HFFc6 (cell line): ENCODE measurements around the gene GCNT2. TPM values are rescaled to one million over a fixed set of nuclear protein-coding genes. Genes with fewer than 3 reads are reported as not detected.
A peak's percentile ranks its signal among the peaks of the same experiment; 100 is the strongest.

Experiments
- DNase-seq: peaks from one replicate; pipeline ENCODE4 v3.0.0-alpha.2; 2018
- H3K27ac Mint-ChIP-seq: 2 replicates; pipeline ENCODE4 v1.8.0; 2020; ENCODE audit warnings: mild to moderate bottlenecking, mixed read lengths
- H3K27me3 Mint-ChIP-seq: 2 replicates; pipeline ENCODE4 v1.8.0; 2021; ENCODE audit warnings: mild to moderate bottlenecking, moderate library complexity, mixed read lengths; ENCODE audit not compliant: insufficient read depth
- H3K36me3 Mint-ChIP-seq: 2 replicates; pipeline ENCODE4 v1.8.0; 2021; ENCODE audit warnings: low read depth, mixed read lengths
- H3K4me1 Mint-ChIP-seq: 2 replicates; pipeline ENCODE4 v1.8.0; 2020; ENCODE audit warnings: low read depth, mixed read lengths
- H3K4me3 Mint-ChIP-seq: 2 replicates; pipeline ENCODE4 v1.8.0; 2020; ENCODE audit warnings: mild to moderate bottlenecking, moderate library complexity, mixed read lengths
- H3K9me3 Mint-ChIP-seq: 2 replicates; pipeline ENCODE4 v1.8.0; 2020; ENCODE audit warnings: mild to moderate bottlenecking, mixed read lengths
- total RNA-seq, 6 experiments: library from RNA; stranded (reverse); fragmentation: NEBNext Ultra II Directional; extraction: Animal tissue kit (Norgen Biotek cat#: 25700); gene quantifications; 2 replicates in 1 of 6; 3 replicates in 5 of 6; pipeline ENCODE4 v1.2.3, GENCODE V29; 2021
- TF ChIP-seq, protein P1 (sequence below): fragments of 200-600 bp; sonication (generic); IDR thresholded peaks from 2 replicates; pipeline ENCODE4 v1.5.0; 2021; ENCODE audit warnings: antibody characterized with exemption, mild to moderate bottlenecking

GCNT2 gene
- total RNA-seq, 6 experiments from 2014 or later = 0.14 to 7.1 (median 5.7) TPM

DNA sequence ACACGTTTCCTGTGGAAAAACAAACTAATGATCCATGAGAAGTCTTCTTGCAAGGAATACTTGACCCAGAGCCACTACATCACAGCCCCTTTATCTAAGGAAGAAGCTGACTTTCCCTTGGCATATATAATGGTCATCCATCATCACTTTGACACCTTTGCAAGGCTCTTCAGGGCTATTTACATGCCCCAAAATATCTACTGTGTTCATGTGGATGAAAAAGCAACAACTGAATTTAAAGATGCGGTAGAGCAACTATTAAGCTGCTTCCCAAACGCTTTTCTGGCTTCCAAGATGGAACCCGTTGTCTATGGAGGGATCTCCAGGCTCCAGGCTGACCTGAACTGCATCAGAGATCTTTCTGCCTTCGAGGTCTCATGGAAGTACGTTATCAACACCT, 35.4 kb downstream of the GCNT2 start:
- TF ChIP-seq, protein P1, sequence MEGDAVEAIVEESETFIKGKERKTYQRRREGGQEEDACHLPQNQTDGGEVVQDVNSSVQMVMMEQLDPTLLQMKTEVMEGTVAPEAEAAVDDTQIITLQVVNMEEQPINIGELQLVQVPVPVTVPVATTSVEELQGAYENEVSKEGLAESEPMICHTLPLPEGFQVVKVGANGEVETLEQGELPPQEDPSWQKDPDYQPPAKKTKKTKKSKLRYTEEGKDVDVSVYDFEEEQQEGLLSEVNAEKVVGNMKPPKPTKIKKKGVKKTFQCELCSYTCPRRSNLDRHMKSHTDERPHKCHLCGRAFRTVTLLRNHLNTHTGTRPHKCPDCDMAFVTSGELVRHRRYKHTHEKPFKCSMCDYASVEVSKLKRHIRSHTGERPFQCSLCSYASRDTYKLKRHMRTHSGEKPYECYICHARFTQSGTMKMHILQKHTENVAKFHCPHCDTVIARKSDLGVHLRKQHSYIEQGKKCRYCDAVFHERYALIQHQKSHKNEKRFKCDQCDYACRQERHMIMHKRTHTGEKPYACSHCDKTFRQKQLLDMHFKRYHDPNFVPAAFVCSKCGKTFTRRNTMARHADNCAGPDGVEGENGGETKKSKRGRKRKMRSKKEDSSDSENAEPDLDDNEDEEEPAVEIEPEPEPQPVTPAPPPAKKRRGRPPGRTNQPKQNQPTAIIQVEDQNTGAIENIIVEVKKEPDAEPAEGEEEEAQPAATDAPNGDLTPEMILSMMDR = no peak
- no peak for DNase-seq
- Mint-ChIP-seq H3K4me3 (peak overlapping the region; percentile 90), H3K27ac (no peak overlapping the region; the same call in 1 of the 2 replicates), H3K27me3 (peaks cover 10% of the 10 kb centered on the region), H3K36me3 (no peaks in the 10 kb centered on the region; the same call in 1 of the 2 replicates), H3K9me3 (no peaks in the 10 kb centered on the region), H3K4me1 (peaks cover 54% of the 10 kb centered on the region)

DNA sequence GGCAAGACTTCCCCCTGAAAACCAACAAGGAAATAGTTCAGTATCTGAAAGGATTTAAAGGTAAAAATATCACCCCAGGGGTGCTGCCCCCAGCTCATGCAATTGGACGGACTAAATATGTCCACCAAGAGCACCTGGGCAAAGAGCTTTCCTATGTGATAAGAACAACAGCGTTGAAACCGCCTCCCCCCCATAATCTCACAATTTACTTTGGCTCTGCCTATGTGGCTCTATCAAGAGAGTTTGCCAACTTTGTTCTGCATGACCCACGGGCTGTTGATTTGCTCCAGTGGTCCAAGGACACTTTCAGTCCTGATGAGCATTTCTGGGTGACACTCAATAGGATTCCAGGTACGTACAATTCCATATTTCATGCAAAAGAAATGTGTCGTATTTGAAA, 35.8 kb downstream of the GCNT2 start:
- peaks cover 57% of the 10 kb centered on the region for H3K4me1 Mint-ChIP-seq
- H3K4me3 Mint-ChIP-seq = peak overlapping the region; percentile 90; the same call in 1 of the 2 replicates
- H3K27me3 Mint-ChIP-seq = peaks cover 11% of the 10 kb centered on the region
- no peaks in the 10 kb centered on the region; the same call in 1 of the 2 replicates for H3K36me3 Mint-ChIP-seq
- no peak for DNase-seq
- H3K27ac Mint-ChIP-seq = no peak overlapping the region
- H3K9me3 Mint-ChIP-seq = no peaks in the 10 kb centered on the region
- TF ChIP-seq, protein P1 = no peak

DNA sequence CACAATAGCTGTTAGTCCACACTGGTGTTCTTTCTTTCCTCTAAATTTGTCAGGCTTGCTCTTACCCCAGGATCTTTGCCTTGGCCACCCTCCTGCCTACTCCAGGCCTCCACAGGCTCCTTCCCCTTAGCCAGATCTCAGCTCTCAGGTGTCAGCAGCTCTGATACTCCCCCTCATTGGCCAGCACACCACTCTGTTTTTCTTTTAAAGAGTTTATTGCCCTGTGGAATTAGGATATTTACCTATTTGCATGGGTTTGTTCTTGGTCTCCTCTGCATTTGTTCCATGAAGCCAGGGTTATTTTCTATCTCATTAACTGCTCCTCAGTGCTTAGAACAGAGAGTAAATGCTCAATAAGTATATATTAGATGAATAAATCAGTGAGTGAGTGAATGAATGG, 36.8 kb downstream of the GCNT2 start:
- H3K4me1 Mint-ChIP-seq = peaks cover 53% of the 10 kb centered on the region
- H3K9me3 Mint-ChIP-seq = no peaks in the 10 kb centered on the region
- no peak overlapping the region for H3K27ac Mint-ChIP-seq
- TF ChIP-seq, protein P1 = no peak
- DNase-seq = no peak
- no peaks in the 10 kb centered on the region; the same call in 1 of the 2 replicates for H3K36me3 Mint-ChIP-seq
- peaks cover 11% of the 10 kb centered on the region for H3K27me3 Mint-ChIP-seq
- H3K4me3 Mint-ChIP-seq = no peak overlapping the region

DNA sequence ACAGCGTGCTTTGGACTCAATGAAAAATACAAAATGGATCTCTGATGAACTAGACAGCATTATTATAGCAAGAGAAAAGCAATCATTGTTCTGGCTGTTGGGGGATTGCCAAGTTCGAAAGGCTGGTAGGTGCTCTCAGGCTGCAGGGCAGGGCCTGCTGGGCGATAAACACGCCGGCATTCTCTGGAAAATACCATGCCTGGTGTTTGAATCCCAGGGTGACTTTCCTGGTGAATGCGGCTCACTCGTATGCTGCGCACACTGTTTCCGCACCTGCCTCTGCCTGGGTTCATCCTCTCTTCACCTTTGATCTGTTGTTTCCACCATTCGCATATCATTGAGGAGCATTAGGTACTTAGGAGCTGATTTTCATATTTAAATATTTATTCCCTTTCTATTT, 37.4 kb downstream of the GCNT2 start:
- Mint-ChIP-seq H3K36me3 (no peaks in the 10 kb centered on the region; the same call in 1 of the 2 replicates), H3K4me3 (no peak overlapping the region), H3K27me3 (peaks cover 11% of the 10 kb centered on the region), H3K4me1 (peaks cover 51% of the 10 kb centered on the region), H3K9me3 (no peaks in the 10 kb centered on the region), H3K27ac (no peak overlapping the region)
- TF ChIP-seq, protein P1 = no peak
- DNase-seq = no peak

DNA sequence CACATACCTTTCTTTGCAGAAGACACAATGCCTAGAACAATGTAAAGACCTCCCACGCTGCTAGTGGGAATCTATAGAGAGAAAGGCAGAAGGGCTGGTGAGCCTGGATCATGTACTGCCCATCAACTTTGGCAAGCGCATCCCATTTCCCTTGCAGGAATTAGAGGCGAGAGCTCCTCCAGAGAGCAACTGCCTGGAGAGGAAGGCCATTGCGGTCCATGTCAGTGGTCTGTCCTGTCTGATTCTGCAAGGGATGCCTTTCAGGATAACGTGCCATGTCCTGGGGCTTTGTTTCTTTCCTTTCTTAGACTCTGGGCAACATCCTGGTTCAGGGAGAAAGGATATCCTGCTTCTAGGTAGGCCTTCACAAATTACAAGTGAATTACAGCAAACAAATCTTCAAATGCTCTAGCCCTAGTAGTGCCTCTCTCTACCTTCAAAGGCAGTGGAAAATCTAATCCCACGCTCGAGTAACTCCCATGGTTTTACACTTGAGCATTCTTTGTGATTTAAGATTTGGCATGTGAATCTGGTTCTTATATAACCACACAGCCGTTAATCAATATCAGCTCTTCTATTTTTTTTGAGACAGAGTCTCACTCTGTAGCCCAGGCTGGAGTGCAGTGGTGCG, 38.5 kb downstream of the GCNT2 start:
- no peaks in the 10 kb centered on the region; the same call in 1 of the 2 replicates for H3K36me3 Mint-ChIP-seq
- H3K4me1 Mint-ChIP-seq = peaks cover 43% of the 10 kb centered on the region
- TF ChIP-seq, protein P1 = no peak
- no peak for DNase-seq
- H3K27me3 Mint-ChIP-seq = peaks cover 11% of the 10 kb centered on the region
- no peaks in the 10 kb centered on the region for H3K9me3 Mint-ChIP-seq
- no peak overlapping the region for H3K27ac Mint-ChIP-seq
- peak overlapping the region; percentile 67; the same call in 1 of the 2 replicates for H3K4me3 Mint-ChIP-seq
